ENCODE data around the gene EPC1. TPM values are rescaled to one million over a fixed set of nuclear protein-coding genes. Genes with fewer than 3 reads are reported as not detected.

EPC1 gene
- total and polyA plus RNA-seq, 10 of the 15 experiments (the other 5 are each of a cell fraction or from before 2014, with no cell fraction given) = 6.8 to 59.2 (median 19.4) TPM

- intact Hi-C loops (cut with micrococcal nuclease; ENCODE audit: unreplicated experiment) (loop anchor here (5.0 to 10.0 kb wide), 2 partner anchors 319 to 452 kb away; partner anchors contain the start of genes ARHGAP12 and KIF5B), in situ Hi-C loops (cut with MboI) (loop anchor here (10.0 kb wide), 2 partner anchors 122 to 322 kb away; partner anchors contain the start of gene KIF5B)
- no TSS peak for BruUV-seq (replicated peaks)
- DNase-seq (ENCODE audit: low read depth, low spot score) = no peak
- H3K27ac ChIP-seq (ENCODE audit: control insufficient read depth, insufficient read depth) = peak overlapping the region; percentile 75
- H4K20me1 ChIP-seq (ENCODE audit: control insufficient read depth, insufficient read depth) = no peaks in the 10 kb centered on the region
- peaks cover 52% of the 10 kb centered on the region for H3K79me2 ChIP-seq (ENCODE audit: control insufficient read depth, insufficient read depth, low read length)
- H3K9ac ChIP-seq (ENCODE audit: control insufficient read depth, insufficient read depth, low read length) = peak overlapping the region; percentile 92
- H3K4me3 ChIP-seq = peak overlapping the region; percentile 77
- RAD21 ChIA-PET (ENCODE audit: unreplicated experiment) = interaction anchor here (1.0 kb wide), 1 partner anchor 29 kb away, joined by 4 read pairs; no protein-coding TSS in a partner anchor
- no peaks in the 10 kb centered on the region for H3K27me3 ChIP-seq (replicated peaks in 1 of 2; ENCODE audit: control insufficient read depth in 2 of 2, insufficient read depth in 2 of 2, low read length in 1 of 2)
- no peaks in the 10 kb centered on the region for H3K4me1 ChIP-seq (ENCODE audit: control insufficient read depth, insufficient read depth, low read length)
- H2AFZ ChIP-seq (ENCODE audit: control insufficient read depth, low read depth, low read length) = peak overlapping the region; percentile 68
- POLR2A ChIA-PET = interaction anchor here (1.3 to 1.6 kb wide), 3 partner anchors 13 to 28 kb away, joined by 3 to 9 read pairs (median 5); no protein-coding TSS in a partner anchor
- ATAC-seq = no peak
- peaks cover 1% of the 10 kb centered on the region; the same call in 1 of the 3 replicates for H3K9me3 ChIP-seq (replicated peaks; ENCODE audit: control insufficient read depth, insufficient read depth, low read length)
- WGBS (ENCODE audit: insufficient coverage, insufficient replicate concordance, low lambda C conversion rate, missing lambda C conversion rate) = 43% methylated on average over 3 of the region's 3 CpGs
- CTCF ChIA-PET = interaction anchor here (1.1 to 4.0 kb wide), 4 partner anchors 28 to 126 kb away, joined by 3 to 19 read pairs (median 9); partner anchors contain the start of gene CCDC7
- SMC1A ChIA-PET (ENCODE audit: uncharacterized antibody, unreplicated experiment) = interaction anchor here (0.9 to 1.7 kb wide), 4 partner anchors 7 to 38 kb away, joined by 3 to 7 read pairs (median 5); no protein-coding TSS in a partner anchor
- no peak for FAIRE-seq
- H3K4me2 ChIP-seq (ENCODE audit: control insufficient read depth, insufficient read depth) = peak overlapping the region; percentile 78
- H3K36me3 ChIP-seq (ENCODE audit: control insufficient read depth in 2 of 2, insufficient read depth in 2 of 2, low read length in 1 of 2) = no peaks in the 10 kb centered on the region
- no peak for TF ChIP-seq DPF2 (IDR thresholded peaks at IDR 0.05)
- TF ChIP-seq NFXL1 (IDR thresholded peaks at IDR 0.05; ENCODE audit: borderline replicate concordance) = no peak
- TF ChIP-seq MEF2B (IDR thresholded peaks at IDR 0.05; ENCODE audit: partially characterized antibody, poor library complexity, severe bottlenecking) = no peak
- no peak for TF ChIP-seq CBX5 (IDR thresholded peaks at IDR 0.05; ENCODE audit: low read depth)
- TF ChIP-seq GABPA (IDR thresholded peaks at IDR 0.05; ENCODE audit: low read depth) = no peak
- TF ChIP-seq RCOR1 (conservative IDR thresholded peaks at IDR 0.05; ENCODE audit: low read depth, low read length) = no peak
- TF ChIP-seq ZNF687 (IDR thresholded peaks at IDR 0.05) = no peak
- TF ChIP-seq SIX5 (IDR thresholded peaks at IDR 0.05; ENCODE audit: low read depth, low read length, severe bottlenecking) = no peak
- no peak for TF ChIP-seq HDAC2 (IDR thresholded peaks at IDR 0.05)
- TF ChIP-seq CEBPZ (IDR thresholded peaks at IDR 0.05; ENCODE audit: low read depth, low read length) = no peak
- TF ChIP-seq ESRRA (IDR thresholded peaks at IDR 0.05; ENCODE audit: low read length) = no peak
- TF ChIP-seq ZBTB11 (CRISPR knock-in tag; IDR thresholded peaks at IDR 0.05) = no peak
- TF ChIP-seq CREB1 (IDR thresholded peaks at IDR 0.05; ENCODE audit: low read depth) = no peak
- no peak for TF ChIP-seq ZZZ3 (IDR thresholded peaks at IDR 0.05; ENCODE audit: control insufficient read depth, insufficient read length, low read depth)
These were observed 29.8 kb upstream of the EPC1 start for GRCh38 chr10:32376771-32377170.

Measured in GM12878 (cell line).